ENCODE results near the gene MLC1.

DNA sequence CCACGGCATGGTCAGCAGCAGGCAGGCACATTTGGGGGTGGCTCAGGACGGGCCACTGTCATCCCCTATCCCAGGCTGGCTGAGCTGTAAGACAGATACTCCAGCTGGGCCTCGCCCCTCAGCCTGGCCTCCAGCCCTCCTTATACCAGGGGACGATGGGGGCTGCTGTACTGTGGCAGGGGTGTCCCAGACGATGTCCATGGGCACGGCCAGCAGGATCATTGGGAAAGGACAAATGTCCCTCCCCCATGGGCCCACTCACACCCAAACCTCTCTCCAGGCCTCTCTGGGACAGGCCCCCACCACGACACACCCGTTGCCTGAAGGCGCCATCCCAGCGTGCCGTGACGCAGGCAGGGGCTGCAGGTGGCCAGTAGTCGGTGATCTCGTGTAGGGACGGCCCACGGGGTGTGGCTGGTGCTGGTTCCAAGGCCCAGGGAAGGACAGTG is 71.1 kb downstream of the MLC1 start:
- no peak for TF ChIP-seq RARB (CRISPR knock-in tag; IDR thresholded peaks at IDR 0.05)
- TF ChIP-seq ARNTL (CRISPR knock-in tag; IDR thresholded peaks at IDR 0.05; ENCODE audit: borderline replicate concordance, low read depth): no peak
- no peak for TF ChIP-seq OSR1 (CRISPR knock-in tag; IDR thresholded peaks at IDR 0.05)
- TF ChIP-seq ZNF565 (CRISPR knock-in tag; conservative IDR thresholded peaks at IDR 0.05; ENCODE audit: low read depth): no peak
- TF ChIP-seq, protein P1, sequence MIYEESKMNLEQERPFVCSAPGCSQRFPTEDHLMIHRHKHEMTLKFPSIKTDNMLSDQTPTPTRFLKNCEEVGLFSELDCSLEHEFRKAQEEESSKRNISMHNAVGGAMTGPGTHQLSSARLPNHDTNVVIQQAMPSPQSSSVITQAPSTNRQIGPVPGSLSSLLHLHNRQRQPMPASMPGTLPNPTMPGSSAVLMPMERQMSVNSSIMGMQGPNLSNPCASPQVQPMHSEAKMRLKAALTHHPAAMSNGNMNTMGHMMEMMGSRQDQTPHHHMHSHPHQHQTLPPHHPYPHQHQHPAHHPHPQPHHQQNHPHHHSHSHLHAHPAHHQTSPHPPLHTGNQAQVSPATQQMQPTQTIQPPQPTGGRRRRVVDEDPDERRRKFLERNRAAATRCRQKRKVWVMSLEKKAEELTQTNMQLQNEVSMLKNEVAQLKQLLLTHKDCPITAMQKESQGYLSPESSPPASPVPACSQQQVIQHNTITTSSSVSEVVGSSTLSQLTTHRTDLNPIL (CRISPR knock-in tag; IDR thresholded peaks at IDR 0.05; ENCODE audit: low read depth): no peak
- no peak for TF ChIP-seq BACH2 (CRISPR knock-in tag; IDR thresholded peaks at IDR 0.05; ENCODE audit: borderline replicate concordance)
- no peak for TF ChIP-seq PATZ1 (CRISPR knock-in tag; IDR thresholded peaks at IDR 0.05; ENCODE audit: borderline replicate concordance)

All from SK-N-SH treated with all-trans-retinoic acid at 6 μM for 48 hours (cell line).